ENCODE measurements around the gene ICE1. TPM values are rescaled to one million over a fixed set of nuclear protein-coding genes. Genes with fewer than 3 reads are reported as not detected.
"Not testable (repeated sequence)": the region's sequence is repeated elsewhere in the genome, so short reads cannot be mapped to it uniquely, and the experiment has no call there.

Gene ICE1
- polyA plus RNA-seq, 1 experiment, result 23.4 TPM

DNA sequence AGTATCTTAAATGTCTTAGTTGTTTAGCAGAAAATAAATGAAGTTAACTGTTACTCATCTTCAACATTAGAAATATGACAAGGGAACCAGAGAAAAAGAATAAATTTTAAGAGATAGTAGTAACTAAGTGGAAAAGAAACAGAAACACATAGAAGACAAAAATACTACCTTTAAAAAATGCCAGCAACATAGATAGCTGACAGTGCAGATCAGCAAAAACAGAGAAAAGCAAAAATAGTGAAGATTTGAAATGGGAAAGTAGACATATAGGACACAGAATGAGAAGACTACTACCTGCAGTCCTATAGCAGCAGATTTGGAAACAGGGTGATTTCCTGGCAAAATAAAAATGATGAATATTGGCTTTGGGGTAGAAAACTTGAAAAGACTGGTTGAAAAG lies 48.5 kb downstream of the ICE1 start:
- no peak for DNase-seq (ENCODE audit: low read depth, low spot score)
- POLR2A ChIA-PET, result no interaction called here
- H3K27me3 ChIP-seq (ENCODE audit: control insufficient read depth, insufficient read depth, low read length), result no peaks in the 10 kb centered on the region
- H3K4me3 ChIP-seq (ENCODE audit: low read depth, low read length), result no peak overlapping the region
- no peaks in the 10 kb centered on the region for H3K9me3 ChIP-seq (ENCODE audit: control insufficient read depth, insufficient read depth, low read length)
- H3K27ac ChIP-seq (ENCODE audit: low read depth, low read length), result no peak overlapping the region
- TF ChIP-seq, protein P1, sequence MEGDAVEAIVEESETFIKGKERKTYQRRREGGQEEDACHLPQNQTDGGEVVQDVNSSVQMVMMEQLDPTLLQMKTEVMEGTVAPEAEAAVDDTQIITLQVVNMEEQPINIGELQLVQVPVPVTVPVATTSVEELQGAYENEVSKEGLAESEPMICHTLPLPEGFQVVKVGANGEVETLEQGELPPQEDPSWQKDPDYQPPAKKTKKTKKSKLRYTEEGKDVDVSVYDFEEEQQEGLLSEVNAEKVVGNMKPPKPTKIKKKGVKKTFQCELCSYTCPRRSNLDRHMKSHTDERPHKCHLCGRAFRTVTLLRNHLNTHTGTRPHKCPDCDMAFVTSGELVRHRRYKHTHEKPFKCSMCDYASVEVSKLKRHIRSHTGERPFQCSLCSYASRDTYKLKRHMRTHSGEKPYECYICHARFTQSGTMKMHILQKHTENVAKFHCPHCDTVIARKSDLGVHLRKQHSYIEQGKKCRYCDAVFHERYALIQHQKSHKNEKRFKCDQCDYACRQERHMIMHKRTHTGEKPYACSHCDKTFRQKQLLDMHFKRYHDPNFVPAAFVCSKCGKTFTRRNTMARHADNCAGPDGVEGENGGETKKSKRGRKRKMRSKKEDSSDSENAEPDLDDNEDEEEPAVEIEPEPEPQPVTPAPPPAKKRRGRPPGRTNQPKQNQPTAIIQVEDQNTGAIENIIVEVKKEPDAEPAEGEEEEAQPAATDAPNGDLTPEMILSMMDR (IDR thresholded peaks at IDR 0.05; ENCODE audit: low read depth, low read length), result no peak
- CTCF ChIA-PET, result no interaction called here

DNA sequence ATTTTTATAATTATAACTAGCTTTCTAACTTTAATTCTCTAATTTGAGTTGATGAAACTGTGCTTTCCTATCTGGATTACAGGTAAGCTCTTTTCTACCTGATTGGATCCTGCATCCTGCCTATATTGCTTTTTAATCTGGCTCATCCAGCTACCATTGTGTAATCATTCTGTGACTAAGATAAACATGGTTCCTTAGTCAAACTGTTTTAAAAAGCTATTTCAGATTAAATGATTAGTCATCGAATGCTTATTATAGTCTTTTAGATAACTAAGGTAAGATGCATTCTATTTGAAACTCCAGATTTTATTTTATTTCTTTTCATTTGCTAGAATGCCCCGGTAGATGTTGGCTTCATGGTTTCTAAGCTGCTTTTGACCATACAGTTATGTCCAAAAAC lies 50.7 kb downstream of the ICE1 start:
- DNase-seq (ENCODE audit: low read depth, low spot score), result no peak
- Histone ChIP-seq H3K27ac (ENCODE audit: low read depth, low read length) (no peak overlapping the region), H3K9me3 (ENCODE audit: control insufficient read depth, insufficient read depth, low read length) (no peaks in the 10 kb centered on the region), H3K4me3 (ENCODE audit: low read depth, low read length) (no peak overlapping the region), H3K27me3 (ENCODE audit: control insufficient read depth, insufficient read depth, low read length) (no peaks in the 10 kb centered on the region)
- TF ChIP-seq, protein P1 (IDR thresholded peaks at IDR 0.05; ENCODE audit: low read depth, low read length), result no peak
- POLR2A ChIA-PET, result no interaction called here
- CTCF ChIA-PET, result no interaction called here

DNA sequence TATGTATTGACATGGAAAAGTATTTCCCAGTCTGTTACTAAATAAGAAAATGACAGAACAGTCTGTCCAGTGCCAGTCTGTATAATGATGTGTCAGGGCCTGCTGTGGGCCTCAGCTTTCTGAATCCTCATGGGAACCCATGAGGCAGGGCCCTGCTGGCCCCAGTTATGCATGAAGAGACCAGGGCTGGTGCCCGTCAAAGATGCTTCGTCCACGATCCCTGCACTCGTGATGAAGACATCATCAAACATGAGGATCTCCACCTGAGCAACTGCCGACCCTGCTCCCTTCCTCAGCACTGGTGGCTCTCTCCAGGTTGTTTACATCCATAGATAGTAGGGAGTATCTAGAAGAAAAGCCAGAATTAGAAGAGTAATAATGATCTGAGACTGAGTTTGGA lies 52.5 kb downstream of the ICE1 start:
- CTCF ChIA-PET, result interaction anchor here (0.6 to 1.2 kb wide), 2 partner anchors 9 to 18 kb away, joined by 3 read pairs; no protein-coding TSS in a partner anchor

DNA sequence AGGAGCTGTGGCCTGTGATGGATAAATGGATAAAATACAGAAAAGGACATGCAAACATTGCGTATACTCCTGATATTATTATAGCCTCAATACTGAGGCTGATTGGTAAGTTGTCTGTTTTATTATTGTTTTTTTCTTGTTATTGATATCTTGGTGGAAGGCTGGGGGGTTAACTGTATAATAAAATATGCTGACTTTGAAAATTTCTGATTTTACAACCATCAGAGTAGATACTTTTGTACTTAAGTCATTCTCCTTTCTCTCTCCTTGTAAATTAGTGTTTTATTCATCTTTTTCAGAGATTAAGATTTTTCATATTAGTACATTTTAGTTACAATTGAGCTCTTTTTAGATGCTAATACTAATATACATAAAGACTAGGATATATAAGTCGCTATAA lies 53.5 kb downstream of the ICE1 start:
- no peak for DNase-seq (ENCODE audit: low read depth, low spot score)
- no peak overlapping the region for H3K4me3 ChIP-seq (ENCODE audit: low read depth, low read length)
- ChIA-PET CTCF (interaction anchor here (1.2 kb wide), 1 partner anchor 8 kb away, joined by 3 read pairs; no protein-coding TSS in a partner anchor), POLR2A (no interaction called here)
- no peaks in the 10 kb centered on the region for H3K27me3 ChIP-seq (ENCODE audit: control insufficient read depth, insufficient read depth, low read length)
- TF ChIP-seq, protein P1 (IDR thresholded peaks at IDR 0.05; ENCODE audit: low read depth, low read length), result no peak
- no peak overlapping the region for H3K27ac ChIP-seq (ENCODE audit: low read depth, low read length)
- no peaks in the 10 kb centered on the region for H3K9me3 ChIP-seq (ENCODE audit: control insufficient read depth, insufficient read depth, low read length)

More for the DNA sequence above, 52.5 kb downstream of the ICE1 start:
- Histone ChIP-seq H3K27ac (ENCODE audit: low read depth, low read length) (no peak overlapping the region), H3K4me3 (ENCODE audit: low read depth, low read length) (no peak overlapping the region), H3K27me3 (ENCODE audit: control insufficient read depth, insufficient read depth, low read length) (no peaks in the 10 kb centered on the region), H3K9me3 (ENCODE audit: control insufficient read depth, insufficient read depth, low read length) (no peaks in the 10 kb centered on the region)
- TF ChIP-seq, protein P1 (IDR thresholded peaks at IDR 0.05; ENCODE audit: low read depth, low read length), result no peak
- POLR2A ChIA-PET, result no interaction called here
- DNase-seq (ENCODE audit: low read depth, low spot score), result no peak

DNA sequence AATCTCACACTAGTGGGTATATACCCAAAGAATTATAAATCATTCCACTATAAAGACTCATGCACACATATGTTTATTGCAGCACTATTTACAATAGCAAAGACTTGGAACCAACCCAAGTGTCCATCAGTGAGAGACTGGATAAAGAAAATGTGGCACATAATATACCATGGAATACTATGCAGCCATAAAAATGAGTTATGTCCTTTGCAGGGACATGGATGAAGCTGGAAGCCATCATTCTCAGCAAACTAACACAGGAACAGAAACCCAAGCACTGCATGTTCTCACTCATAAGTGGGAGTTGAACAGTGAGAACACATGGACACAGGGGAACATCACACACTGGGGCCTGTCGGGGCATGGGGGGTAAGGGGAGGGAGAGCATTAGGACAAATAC lies 57.1 kb downstream of the ICE1 start:
- H3K27me3 ChIP-seq (ENCODE audit: control insufficient read depth, insufficient read depth, low read length); H3K27ac ChIP-seq (ENCODE audit: low read depth, low read length); CTCF ChIA-PET; H3K4me3 ChIP-seq (ENCODE audit: low read depth, low read length); POLR2A ChIA-PET; H3K9me3 ChIP-seq (ENCODE audit: control insufficient read depth, insufficient read depth, low read length); DNase-seq (ENCODE audit: low read depth, low spot score): not testable (repeated sequence)

Data from AG04450 (cell line).